Measurements from ENCODE around the gene SLC24A3.

GRCh38 chr20:19264191-19264590 is 51.7 kb downstream of the SLC24A3 start:
- TF ChIP-seq EZH2 (IDR thresholded peaks at IDR 0.05) (no peak), POLR2AphosphoS5 (IDR thresholded peaks at IDR 0.05; ENCODE audit: borderline replicate concordance, low read depth, low read length) (no peak), FOXP2 (optimal IDR thresholded peaks at IDR 0.05; ENCODE audit: control extremely low read depth, extremely low read length, insufficient read depth) (no peak)
